Measurements from ENCODE around the gene CCT6B. TPM values are rescaled to one million over a fixed set of nuclear protein-coding genes. Genes with fewer than 3 reads are reported as not detected.

The CCT6B gene
- total and polyA plus RNA-seq, 2 of the 4 experiments (the other 2 are of a cell fraction) = 0.72 to 1.1 TPM

DNA sequence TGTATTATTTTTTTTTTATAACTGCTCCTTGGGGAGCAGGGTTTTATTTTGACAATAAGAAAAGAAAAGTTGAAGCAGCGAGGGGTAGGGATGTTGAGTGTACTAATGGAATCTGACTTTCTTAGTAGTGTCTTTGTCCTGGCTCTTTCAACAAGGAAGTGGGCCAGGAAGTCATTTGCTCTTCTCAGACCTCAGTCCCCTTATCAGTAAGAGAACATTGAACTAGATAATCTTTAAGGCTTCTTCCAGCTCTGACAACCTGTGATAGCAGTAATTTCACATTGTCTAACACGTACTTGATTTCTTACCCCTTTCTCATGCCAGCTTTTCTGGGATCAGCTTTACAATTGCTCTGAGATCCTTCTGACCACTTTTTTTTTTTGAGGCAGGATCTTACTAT, 27.4 kb upstream of the CCT6B start:
- DNase-seq (no peak), ATAC-seq (ENCODE audit: low read depth) (no peak)
- ChIA-PET CTCF (interaction anchor here (0.6 kb wide), 2 partner anchors 159 to 341 kb away, joined by 3 to 4 read pairs; partner anchors contain the start of gene UNC45B), POLR2A (ENCODE audit: unreplicated experiment) (no interaction called here)
- no peak overlapping the region for H2BK15ac ChIP-seq (ENCODE audit: low read depth, low read length)
- no peak for TF ChIP-seq MXI1 (IDR thresholded peaks at IDR 0.05; ENCODE audit: borderline replicate concordance, low read depth, low read length)
- no peak for TF ChIP-seq POLR2A (IDR thresholded peaks at IDR 0.05; ENCODE audit: low read depth, low read length)
- TF ChIP-seq, protein P1, sequence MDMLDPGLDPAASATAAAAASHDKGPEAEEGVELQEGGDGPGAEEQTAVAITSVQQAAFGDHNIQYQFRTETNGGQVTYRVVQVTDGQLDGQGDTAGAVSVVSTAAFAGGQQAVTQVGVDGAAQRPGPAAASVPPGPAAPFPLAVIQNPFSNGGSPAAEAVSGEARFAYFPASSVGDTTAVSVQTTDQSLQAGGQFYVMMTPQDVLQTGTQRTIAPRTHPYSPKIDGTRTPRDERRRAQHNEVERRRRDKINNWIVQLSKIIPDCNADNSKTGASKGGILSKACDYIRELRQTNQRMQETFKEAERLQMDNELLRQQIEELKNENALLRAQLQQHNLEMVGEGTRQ (IDR thresholded peaks at IDR 0.05; ENCODE audit: low read depth, low read length) = no peak
- TF ChIP-seq RAD21 (IDR thresholded peaks at IDR 0.05; ENCODE audit: low read length) = no peak
- no peak for TF ChIP-seq SMC3 (IDR thresholded peaks at IDR 0.05; ENCODE audit: low read depth, low read length)
- TF ChIP-seq RCOR1 (IDR thresholded peaks at IDR 0.05; ENCODE audit: insufficient replicate concordance, low read length) = no peak
- no peak for TF ChIP-seq MAZ (IDR thresholded peaks at IDR 0.05; ENCODE audit: borderline replicate concordance, low read depth, low read length)
- TF ChIP-seq BHLHE40 (IDR thresholded peaks at IDR 0.05; ENCODE audit: low read depth, low read length) = no peak
- TF ChIP-seq, protein P2, sequence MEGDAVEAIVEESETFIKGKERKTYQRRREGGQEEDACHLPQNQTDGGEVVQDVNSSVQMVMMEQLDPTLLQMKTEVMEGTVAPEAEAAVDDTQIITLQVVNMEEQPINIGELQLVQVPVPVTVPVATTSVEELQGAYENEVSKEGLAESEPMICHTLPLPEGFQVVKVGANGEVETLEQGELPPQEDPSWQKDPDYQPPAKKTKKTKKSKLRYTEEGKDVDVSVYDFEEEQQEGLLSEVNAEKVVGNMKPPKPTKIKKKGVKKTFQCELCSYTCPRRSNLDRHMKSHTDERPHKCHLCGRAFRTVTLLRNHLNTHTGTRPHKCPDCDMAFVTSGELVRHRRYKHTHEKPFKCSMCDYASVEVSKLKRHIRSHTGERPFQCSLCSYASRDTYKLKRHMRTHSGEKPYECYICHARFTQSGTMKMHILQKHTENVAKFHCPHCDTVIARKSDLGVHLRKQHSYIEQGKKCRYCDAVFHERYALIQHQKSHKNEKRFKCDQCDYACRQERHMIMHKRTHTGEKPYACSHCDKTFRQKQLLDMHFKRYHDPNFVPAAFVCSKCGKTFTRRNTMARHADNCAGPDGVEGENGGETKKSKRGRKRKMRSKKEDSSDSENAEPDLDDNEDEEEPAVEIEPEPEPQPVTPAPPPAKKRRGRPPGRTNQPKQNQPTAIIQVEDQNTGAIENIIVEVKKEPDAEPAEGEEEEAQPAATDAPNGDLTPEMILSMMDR (conservative IDR thresholded peaks at IDR 0.05; ENCODE audit: low read depth, low read length) = no peak
- no peak for TF ChIP-seq CHD1 (IDR thresholded peaks at IDR 0.05; ENCODE audit: low read depth, low read length)
- H3K9me3 ChIP-seq (ENCODE audit: control insufficient read depth, insufficient read depth, low read length) = no peaks in the 10 kb centered on the region
- no peak overlapping the region for H4K91ac ChIP-seq (ENCODE audit: insufficient read depth, low read depth, low read length)
- 100% methylated on average over 1 of the region's 2 CpGs; no CpG with 5 or more reads in 1 of the 2 experiments for WGBS, 2 experiments (ENCODE audit: extremely low coverage in 2 of 2, insufficient read length in 1 of 2)
- no peak overlapping the region for H3K23ac ChIP-seq (ENCODE audit: low read depth, low read length)
- intact Hi-C loops (cut with micrococcal nuclease) = no loop called here
- H3K4me2 ChIP-seq (ENCODE audit: low read depth, low read length) = no peak overlapping the region
- no peak overlapping the region for H3K4ac ChIP-seq (ENCODE audit: low read depth, low read length)
- no peak overlapping the region for H3K14ac ChIP-seq (replicated peaks; ENCODE audit: low read depth, low read length)
- no peak overlapping the region for H3K9ac ChIP-seq (ENCODE audit: low read depth, low read length)
- H2AK5ac ChIP-seq (ENCODE audit: low read depth, low read length) = no peak overlapping the region
- H3K9me1 ChIP-seq (ENCODE audit: insufficient read depth, low read length) = peaks cover 10% of the 10 kb centered on the region
- H2BK120ac ChIP-seq (ENCODE audit: low read depth, low read length) = no peak overlapping the region
- no peak overlapping the region for H2AFZ ChIP-seq (replicated peaks; ENCODE audit: low read length, poor library complexity)
- no peak overlapping the region for H2BK20ac ChIP-seq (ENCODE audit: low read depth, low read length)
- no peak overlapping the region for H3K18ac ChIP-seq (ENCODE audit: low read depth, low read length)
- no peak overlapping the region for H3K56ac ChIP-seq (ENCODE audit: extremely low read depth, insufficient read depth, low read length)
- H2AK9ac ChIP-seq (replicated peaks; ENCODE audit: low read depth, low read length, poor library complexity) = no peak overlapping the region
- dilution Hi-C loops (cut with HindIII; ENCODE audit: low sequenced_read_pairs, unreplicated experiment) = no loop called here
- no peak overlapping the region for H2BK5ac ChIP-seq (ENCODE audit: low read depth, low read length, poor library complexity, severe bottlenecking)
- H3K4me3 ChIP-seq (ENCODE audit: insufficient read depth, low read depth, low read length) = no peak overlapping the region
- H4K20me1 ChIP-seq (ENCODE audit: insufficient read depth, low read length) = no peaks in the 10 kb centered on the region
- no peaks in the 10 kb centered on the region for H3K27me3 ChIP-seq (ENCODE audit: control insufficient read depth, insufficient read depth, low read length)
- H4K5ac ChIP-seq (ENCODE audit: low read depth, low read length) = no peak overlapping the region
- in situ Hi-C loops (cut with MboI; ENCODE audit: low sequenced_read_pairs) = loop anchor here (25.0 kb wide), 1 partner anchor 599 kb away; the partner anchor contains the start of genes AP2B1 and PEX12
- H3K4me1 ChIP-seq (ENCODE audit: control insufficient read depth, insufficient read depth, low read length) = no peaks in the 10 kb centered on the region
- BruUV-seq (replicated peaks) = no TSS peak
- H3K36me3 ChIP-seq (ENCODE audit: control insufficient read depth, insufficient read depth, low read length) = peaks cover 29% of the 10 kb centered on the region
- H4K8ac ChIP-seq (ENCODE audit: low read depth in 2 of 2, low read length in 2 of 2) = no peak overlapping the region
- peaks cover 8 to 17% of the 10 kb centered on the region in 2 experiments; a peak in 3 of 4 replicates for H3K79me1 ChIP-seq (ENCODE audit: low read depth in 1 of 2, low read length in 2 of 2)
- no peak overlapping the region for H3K27ac ChIP-seq (ENCODE audit: insufficient read depth, low read length)

Data from IMR-90 (cell line).